Endometrial microvascular endothelial cells (primary cell): Measurements from ENCODE around the gene PGS1. TPM values are rescaled to one million over a fixed set of nuclear protein-coding genes. Genes with fewer than 3 reads are reported as not detected.

Experiments
- in situ Hi-C: cut with HindIII; loops from 2 replicates; pipeline ENCODE4 v1.10.0; 2017; ENCODE audit warnings: low sequenced_read_pairs, low pct_unique_long_range_greater_than_20kb; ENCODE audit errors: inconsistent ontology term
- total RNA-seq: library from RNA; depleted of rRNA; stranded (reverse); fragments of >200 nt; gene quantifications from one replicate; pipeline ENCODE4 v1.2.3, GENCODE V29; 2015; ENCODE audit errors: inconsistent ontology term

Gene PGS1
- total RNA-seq, 1 donor from 2014 or later: 37.5 TPM

DNA sequence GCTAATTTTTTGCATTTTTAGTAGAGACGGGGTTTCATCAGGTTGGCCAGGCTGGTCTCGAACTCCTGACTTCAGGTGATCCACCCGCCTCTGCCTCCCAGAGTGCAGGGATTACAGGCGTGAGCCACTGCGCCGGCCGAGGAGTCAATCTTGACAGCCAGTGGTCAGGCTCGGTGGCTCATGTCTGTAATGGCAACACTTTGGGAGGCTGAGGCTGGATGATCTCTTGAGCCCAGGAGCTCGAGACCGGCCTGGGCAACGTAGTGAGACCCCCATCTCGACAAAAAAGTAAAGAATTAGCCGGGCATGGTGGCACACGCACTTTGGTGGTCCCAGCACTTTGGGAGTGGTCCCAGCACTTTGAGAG, 608 bp upstream of the PGS1 start:
- in situ Hi-C loops: no loop called here

DNA sequence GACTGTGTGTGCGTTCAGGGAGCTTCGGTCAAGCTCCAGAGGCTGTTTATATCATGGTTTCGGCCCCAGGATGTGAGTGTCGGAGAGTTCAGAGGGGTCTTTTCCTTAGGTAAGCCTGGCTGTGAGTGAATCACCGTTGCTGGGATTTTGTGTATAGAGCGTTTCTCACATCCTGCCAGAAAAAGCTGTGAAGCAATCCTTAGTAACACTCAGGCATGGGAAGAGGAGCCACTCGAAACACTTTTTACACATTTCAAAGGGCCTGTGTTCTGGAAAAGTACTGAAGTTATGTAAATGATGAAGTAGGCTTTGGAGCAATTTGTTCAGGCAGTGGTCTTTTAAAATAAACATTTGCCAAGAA, 662 bp downstream of the PGS1 start:
- in situ Hi-C loops: no loop called here

DNA sequence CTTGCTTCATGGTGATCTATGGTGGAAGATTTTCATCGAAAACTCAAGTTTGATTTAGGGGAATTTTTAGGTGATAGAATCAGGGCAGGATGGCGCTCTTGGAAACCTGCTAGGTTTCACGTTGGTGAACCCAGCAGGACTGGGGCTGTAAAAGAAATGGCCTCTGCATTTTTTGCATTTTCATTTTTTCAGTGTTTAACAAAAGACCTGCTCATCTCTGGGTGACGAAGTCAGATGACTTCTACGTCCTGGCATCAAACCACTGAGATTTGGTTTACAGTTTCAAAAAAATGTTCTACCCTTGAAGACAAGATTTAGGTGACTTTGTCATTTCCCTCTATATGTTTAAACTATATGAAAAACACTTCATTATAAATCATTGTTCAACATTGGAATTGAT, 1.9 kb downstream of the PGS1 start:
- in situ Hi-C loops: no loop called here

DNA sequence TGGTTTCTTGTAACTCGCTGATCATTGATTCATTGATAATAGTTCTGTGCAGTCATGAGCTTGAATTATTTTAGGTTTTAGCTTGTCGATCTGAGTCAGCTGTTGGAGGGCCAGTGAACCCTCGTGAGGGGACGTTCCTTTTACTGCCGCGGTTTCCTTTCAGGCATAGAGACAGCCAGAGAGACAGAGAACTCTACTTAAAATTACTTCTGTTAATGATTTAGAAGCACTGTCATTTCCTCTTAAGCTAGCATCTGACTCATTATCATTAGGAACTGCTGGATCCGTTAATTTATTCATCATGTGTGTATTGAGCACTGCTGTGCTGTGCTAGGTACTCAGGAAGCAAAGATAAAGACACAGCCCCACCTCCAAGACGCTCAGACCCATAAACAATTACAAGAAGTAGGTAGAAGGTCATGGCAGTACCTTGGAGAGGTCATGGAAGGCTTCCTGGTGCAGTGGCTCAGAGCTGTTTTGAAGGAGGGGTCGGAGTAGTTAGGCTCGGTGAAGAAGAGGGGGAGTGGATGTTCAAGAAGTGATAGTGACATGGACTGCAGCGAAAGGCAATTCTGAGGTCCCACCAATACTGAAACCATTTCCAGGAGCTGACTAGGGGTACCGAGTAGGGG, 3.3 kb downstream of the PGS1 start:
- in situ Hi-C loops: no loop called here

DNA sequence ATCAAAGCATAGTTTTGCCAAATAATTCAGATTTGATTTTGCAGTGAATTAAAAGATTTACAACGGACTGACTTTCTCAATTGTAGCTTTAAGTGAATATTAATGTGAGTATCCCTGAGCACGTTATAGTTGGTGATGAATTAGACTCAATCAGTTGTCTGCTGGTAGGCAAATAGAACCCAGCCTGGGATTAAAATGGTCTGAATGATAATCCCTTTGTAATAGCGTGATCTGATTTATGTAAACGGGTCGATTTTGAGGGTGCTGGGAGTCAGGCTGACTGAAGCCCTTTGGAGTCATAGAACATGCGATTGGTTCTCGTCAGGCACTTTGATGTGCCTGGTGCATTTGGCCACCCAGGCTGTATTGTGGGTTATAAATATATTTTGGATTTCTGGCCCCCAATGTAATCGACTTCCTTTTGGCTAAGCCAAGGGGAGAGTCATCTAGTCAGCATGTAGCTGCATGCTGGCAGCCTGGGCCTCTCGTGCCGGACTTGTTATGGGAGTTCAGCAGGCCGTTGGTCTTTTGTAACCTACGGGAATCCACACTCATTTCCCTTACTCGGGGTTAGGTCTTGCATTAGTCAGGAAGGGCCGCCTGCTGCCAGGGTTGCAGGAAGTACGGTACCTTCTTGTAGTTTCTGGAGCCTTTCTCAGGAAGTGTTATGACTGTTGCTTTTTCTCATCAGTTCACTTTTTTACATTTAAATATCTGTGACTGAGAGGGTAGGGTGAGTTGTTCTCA, 5.4 kb downstream of the PGS1 start:
- in situ Hi-C loops: no loop called here

DNA sequence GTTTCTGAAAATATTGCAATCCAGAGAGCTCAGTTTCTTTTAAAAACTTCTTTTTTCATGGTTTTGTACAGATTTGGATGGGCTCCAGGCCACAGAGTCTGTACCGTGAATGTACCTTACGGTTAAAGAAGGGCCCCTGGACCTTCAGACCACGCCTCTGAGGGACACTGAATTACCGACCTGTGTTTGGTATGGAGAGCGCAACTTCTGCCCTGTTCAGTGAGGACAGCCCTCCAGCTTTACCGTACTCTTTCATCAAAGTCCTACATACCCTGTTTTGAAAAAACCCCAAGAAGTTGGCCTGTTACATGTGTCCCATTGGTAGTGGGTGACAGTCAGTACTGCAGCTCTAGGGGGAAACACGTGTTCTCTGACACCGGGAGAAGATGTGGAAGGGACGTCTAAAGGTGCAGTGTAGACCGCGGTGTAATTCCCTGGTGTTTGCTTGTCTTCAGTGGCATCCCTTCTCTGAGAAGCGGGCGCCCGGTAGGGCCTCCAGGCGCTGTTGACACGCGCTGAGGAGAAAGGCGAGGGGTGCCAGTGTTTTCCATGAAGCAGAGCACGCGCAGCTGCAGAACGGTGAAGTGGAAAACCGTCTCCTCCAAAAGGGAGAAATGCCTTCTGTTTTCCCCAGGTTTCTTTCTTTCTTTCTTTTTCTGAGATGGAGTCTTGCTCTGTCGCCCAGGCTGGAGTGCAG, 6.2 kb downstream of the PGS1 start:
- in situ Hi-C loops: no loop called here

DNA sequence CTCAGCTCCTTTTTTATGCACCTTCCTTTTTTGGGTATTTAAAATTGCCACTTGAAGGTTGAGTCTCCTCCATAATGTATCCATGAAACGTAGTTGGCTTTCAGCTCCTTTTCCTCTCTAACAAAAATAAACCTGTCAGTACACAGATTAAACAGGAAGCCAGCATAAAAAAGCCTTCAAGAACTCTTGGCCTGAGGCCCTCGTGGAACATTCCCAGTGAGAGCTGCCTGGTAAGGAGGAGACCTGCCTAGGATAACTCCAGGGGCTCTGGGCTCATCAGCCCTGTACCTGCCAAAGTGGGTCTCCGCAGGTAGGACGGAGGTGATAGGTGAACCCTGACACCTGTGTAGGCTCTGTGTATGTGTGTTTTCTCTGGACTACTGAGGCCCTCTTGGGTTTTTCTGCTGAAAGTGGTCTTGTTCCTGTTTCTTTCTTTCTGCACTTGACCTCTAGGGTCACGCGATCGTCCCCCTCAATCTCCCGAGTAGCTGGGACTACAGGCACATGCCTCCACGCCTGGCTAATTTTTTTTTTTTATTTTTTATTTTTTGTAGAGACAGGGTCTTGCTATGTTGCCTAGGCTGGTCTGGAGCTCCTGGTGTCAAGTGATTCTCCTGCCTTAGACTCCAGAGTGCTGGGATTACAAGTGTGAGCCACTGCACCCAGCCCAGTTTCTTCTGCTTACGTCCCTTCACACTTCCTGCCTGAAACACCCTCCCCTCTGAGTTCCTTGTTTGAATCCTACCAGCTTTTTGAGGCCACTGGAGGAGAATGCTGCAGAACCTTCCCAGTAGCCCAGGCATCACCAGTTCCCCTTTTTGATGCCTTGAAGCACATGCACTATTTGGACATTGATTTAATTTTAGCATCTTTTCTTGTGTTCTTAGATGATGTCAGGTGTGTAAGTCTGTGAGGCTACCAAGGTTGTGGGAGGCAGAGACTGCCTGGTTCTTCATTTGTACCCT, 9.8 kb downstream of the PGS1 start:
- in situ Hi-C loops: no loop called here

DNA sequence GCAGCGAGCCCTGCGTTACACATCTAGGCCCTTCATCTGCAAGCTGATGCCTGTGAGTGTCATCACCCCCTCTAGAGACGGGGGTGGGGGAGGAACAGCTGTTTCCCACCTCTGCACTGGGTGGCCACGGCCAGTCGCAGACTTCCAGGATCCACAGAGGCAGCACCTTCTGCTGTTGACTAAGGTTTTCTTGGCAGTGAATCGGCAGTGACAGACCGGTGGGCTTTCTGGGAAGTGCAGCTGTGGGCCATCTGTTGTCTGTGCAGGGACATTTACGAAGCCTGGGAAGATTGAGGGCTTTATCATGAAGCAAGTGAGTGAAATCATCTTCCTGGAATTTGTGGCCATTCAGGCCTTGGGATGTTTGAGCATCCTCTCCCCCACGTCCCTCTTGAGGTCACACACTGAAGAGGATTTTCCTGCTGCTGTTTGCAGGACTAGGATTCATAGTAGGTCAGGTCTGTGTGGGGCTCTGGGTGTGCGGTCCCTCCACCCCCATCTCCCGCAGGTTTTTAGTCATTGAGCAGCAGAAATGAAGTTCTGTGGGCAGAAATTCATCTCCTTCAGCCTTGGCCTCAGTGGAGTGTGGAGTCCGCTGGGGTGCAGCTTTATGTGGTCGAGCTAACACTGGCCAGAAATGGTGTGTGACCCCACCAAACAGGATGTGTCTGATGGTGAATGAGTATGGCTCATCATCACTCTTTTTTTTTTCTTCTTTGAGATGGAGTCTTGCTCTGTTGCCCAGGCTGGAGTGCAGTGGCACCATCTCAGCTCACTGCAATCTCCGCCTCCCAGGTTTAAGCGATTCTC, 12.0 kb downstream of the PGS1 start:
- in situ Hi-C loops: no loop called here

DNA sequence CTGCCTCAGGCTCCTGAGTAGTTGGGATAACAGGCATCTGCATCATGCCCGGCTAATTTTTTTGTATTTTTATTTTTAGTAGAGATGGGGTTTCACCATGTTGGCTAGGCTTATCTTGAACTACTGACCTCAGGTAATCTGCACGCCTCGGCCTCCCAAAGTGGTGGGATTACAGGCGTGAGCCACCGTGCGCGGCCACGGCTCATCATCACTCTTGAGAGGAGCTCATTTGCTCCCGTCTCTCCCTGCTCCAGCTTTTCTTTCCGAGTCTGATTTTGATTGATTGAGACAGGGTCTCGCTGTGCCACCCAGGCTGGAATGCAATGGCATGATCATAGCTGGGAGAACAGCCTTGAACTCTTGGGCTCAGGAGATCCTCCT, 12.6 kb downstream of the PGS1 start:
- in situ Hi-C loops: no loop called here

DNA sequence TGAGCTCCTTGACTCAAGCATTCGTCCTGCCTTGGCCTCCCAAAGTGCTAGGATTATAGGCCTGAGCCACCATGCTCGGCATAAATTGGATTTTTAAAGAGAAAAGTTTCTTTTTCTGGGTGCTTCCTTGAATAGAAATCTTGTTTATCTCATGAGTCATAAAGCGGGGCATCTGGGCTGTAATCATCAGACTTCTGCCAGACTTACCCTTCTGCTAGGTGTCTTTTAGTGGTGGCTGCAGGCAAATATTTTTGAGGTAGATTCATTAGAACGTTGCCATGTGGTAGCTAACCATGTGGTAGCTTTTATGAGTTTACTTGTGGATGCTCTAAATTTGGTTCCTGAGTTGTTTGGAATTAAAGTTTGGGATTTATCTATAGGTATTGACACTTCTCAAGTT, 13.4 kb downstream of the PGS1 start:
- in situ Hi-C loops: no loop called here

DNA sequence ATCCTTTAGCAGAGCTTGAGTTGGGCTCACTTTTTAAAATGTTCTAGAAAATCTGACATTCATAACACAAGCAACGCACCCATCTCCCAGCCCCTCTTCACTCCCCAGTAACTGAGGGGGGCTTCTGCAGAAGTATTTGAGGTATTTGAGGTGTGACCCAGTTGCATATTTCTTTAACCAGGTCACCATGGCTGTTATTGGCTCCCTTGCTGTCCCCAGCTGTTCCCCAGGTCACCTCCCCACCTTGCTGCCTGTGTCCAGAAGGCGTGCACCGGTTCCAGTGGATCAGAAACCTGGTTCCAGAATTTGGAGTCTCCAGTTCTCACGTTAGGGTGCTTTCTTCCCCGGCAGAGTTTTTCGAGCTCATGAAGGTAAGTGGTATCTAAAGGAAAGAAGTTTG, 13.8 kb downstream of the PGS1 start:
- in situ Hi-C loops: no loop called here

DNA sequence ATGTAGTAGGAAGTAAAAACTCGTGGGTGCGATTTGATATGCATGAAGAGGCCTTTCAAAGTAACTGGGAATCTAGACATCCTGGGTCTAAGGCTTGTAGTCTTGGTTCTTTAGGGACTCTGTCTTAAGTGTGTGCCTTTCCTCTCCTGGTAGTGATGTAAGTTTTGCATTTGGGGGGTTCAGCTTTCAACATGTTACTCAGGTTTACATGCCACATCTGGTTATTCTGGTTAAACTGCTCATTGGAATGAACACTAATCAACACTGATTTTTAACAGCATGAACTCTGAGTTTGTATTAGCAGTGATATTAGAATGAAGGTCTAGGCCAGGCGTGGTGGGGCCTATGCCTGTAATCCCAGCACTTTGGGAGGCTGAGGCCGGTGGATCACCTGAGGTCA, 15.1 kb downstream of the PGS1 start:
- in situ Hi-C loops: no loop called here

DNA sequence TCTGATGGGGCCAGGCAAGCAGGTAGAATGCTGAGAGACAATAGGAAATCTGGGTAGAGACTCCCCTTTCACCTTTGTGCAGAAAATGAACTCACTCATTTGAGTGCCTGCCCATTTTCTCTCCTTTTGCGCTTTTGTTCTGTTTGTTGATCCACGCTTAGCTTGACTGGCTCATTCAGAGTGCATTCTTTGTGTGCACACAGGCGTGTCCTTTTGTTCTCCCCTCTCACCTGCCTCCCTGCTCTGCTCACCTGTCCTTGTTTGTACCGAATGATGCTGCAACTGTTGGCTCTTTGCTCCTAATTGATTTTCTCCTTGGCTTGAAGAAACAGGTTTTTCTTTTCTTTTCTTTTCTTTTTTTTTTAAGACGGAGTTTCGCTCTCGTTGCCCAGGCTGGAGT, 15.8 kb downstream of the PGS1 start:
- in situ Hi-C loops: no loop called here

DNA sequence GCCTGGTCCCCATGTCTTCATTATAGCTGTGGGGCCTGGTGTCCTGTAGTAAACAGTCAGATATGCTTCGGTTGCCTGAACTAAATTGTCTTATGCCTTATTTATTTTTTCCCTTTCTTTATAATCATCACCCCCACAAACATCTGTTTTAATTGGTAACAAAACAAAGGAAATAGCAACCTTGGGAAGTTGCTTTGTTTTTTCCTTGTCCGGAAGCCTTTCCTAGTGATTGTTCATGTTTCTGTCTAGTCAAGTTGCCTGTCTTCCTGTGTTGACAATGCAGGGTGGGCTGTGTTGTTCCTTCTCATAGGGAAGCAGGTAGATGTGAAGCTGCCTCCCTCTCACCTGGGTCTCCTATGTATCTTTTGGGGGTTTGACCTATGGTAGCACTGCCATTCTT, 16.7 kb downstream of the PGS1 start:
- in situ Hi-C loops: no loop called here

DNA sequence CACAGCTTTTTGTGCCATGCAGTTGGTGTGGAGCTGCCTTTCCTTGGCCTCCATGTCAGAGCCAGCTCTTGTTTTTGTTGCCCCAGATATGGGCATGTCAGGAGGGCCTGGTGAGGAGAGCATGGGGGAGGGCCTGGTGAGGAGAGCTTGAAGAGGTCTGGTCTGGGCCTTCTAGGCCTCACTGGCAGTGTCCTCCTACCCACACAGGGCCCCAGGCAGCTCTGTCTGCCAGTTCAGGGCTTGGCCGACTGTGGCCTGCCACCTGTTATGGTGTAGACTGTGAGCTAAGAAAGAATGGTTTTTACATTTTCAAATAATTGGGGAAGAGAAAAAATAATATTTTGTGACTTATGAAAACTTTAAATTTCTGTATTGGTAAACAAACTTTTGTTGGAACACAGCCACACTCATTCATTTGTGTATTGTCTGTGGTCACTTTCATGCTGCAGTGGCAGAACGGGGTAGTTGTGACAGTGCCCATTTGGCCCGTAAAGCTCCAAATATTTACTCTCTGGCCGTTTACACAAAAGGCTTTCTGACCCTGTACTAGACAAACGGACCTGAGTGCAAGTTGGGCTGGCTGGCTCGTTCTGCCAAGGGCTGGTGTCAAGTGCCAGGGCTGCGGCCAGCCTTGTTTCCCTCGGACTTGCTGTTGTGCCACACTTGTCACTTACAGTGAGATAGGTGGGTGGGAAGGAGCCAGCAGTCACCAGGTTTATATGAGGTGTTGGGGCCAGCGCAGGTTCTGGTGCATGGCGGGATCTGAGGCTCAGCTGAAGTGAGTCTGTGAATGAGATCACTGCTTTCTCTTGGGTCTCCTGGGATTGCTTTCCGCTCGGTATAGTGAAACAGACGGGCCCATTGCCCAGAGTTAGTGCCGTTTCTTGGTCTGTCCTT, 18.2 kb downstream of the PGS1 start:
- in situ Hi-C loops: no loop called here

DNA sequence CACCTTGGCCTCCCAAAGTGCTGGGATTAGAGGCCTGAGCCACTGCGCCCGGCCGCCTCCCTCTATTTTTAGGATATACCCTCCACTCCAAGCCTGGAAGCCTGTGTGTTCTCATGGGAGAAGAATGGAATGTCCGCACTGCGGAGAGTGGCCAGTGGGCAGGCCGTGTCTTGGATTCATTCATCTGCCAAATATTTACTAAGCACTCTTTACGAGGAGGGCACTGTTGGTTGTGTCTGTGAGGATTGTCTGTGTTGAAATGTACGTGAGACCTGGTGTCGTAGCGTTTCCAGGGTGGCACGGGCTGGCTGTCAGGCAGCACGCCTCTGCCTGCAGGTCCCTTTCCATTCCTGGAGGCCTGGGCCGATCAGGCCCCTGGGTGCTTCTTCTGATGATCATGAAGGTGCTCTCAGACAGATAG, 19.2 kb downstream of the PGS1 start:
- in situ Hi-C loops: no loop called here

DNA sequence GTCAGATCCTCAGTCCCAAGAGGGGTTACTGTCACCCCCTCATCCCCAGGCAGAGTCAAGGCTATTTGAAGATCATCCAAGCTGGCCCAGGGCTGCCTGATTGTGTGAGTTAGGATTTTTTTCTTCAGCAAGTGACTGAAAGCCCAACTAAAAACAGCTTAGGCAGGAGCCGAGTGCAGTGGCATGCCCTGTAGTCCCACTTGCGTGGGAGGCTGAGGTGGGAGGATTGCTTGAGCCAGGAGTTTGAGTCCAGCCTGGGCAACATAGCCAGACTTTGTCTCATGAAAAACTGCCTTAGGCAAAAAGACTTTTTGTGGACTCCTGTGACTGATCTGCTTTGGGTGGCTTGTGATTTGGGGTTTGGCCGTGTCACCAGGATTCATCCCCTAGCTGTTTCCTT, 19.9 kb downstream of the PGS1 start:
- in situ Hi-C loops: no loop called here
